Measurements from ENCODE around the gene KLK2.
"Not testable (repeated sequence)": the region's sequence is repeated elsewhere in the genome, so short reads cannot be mapped to it uniquely, and the experiment has no call there.

Gene KLK2

DNA sequence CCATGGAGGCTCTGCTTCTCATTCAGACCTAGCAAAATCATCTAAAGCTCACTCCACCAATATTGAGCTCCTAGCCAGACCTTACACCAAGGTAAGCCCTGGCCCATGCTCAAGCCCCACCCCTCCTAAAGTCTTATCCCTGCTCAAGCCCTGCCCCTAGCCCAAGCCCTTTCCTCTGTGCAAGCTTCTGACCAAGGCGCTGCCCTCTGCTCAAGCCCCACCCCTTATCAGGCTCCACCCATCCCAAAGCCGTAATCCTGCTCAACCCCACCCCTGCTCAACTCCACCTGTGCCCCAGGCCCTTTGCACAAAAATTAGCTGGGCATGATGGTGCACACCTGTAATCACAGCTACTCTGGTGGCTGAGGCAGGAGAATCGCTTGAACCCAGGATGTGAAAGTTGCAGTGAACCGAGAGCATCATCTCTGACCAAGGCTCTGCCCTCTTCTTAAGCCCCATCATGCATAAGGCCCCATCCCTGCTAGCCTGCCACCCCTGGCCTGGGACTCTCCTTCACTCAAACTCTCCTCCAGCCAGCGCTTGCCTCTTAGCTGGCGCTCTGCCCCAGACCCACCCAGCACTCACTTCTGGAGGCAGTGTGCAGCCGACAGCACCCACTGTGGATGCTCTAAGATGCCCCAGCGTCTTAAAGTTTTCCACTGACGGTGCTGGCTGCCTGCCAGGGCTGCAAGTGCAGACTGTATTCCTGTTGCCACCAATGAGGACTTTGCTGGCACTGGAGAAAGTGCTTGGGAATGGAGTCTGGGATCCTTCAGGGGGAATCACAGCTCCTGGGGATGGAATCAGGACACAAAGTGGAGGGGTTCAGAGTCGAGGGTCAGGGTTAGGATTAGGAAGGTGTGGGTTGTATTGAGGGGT lies 21.5 kb downstream of the KLK2 start:
- peak; percentile 17 for DNase-seq

DNA sequence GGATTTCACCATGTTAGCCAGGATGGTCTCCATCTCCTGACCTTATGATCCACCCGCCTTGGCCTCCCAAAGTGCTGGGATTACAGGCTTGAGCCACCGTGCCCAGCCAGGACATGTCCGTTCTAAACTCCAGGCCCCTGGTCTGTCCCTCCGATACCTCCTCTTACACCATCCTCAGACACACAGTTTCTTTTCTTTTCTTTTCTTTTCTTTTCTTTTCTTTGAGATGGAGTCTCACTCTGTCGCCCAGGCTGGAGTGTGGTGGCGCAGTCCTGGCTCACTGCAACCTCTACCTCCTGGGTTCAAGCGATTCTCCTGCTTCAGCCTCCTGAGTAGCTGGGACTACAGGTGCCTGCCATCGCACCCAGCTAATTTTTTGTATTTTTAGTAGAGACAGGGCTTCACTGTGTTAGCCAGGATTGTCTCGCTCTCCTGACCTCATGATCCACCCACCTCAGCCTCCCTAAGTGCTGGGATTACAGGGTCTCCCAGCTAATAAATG lies 22.9 kb downstream of the KLK2 start:
- DNase-seq, result not testable (repeated sequence)

DNA sequence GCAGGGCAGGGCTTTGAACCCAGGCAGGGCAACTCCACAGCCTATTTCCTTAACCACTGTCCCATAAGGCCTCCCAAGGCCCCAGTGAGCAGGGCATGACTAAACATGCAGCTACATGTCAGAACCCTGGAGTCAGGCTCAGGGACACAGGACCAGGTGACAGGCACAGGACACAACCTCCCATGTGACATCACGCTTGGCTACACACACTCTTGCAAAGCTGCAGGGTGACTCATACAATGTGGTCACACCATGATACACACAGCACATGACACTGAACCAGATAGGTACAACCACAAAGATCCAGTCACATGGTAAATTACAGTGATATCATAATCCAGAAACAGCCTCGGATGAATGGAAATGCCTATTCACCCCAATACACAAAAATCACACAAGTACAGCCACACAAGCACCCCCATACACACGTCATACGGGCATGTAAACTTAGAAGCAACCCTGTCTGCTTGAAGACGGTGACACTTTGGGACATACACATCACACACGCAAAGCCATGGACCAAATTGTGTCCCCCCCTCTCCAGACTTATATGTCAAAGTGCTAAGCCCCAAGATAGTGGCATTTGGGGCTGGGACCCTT lies 23.5 kb downstream of the KLK2 start:
- DNase-seq, result peak; percentile 15

DNA sequence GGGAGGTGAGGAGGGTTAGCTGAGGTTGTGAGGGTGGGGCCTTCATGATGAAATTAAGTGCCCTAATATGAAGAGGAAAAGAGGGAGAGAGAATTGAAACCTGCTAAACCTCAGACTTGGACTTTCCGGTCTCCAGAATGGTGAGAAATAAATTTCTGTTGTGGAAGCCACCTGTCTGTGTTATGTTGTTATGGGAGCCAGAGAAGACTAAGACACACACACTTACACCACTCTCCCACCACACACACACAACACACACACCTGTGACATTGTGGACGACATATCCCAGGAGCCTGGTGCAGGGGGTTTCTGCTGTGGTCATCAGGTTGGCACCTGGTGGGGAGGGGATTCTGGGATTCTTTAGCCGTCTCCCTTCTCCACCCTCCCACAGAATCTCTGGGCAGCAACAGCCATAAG lies 24.0 kb downstream of the KLK2 start:
- no peak for DNase-seq

DNA sequence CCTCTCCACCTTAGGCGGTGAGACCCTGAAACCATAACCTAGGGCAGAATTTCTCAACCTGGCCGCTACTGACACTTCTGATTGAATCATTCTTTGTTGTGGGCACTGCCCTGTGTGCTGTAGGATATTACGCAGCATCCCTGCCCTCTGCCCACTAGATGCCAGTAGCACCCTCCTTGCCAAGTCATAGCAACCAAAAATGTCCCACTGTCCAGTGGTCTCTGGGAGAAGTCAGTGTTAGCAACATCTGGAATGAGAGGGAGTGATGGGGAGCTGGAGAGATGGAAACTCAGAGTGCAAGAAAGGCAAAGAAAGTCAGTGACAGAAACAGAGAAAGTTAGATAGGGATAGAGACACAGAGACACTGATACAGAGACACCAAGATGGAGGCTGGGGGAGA lies 24.4 kb downstream of the KLK2 start:
- DNase-seq, result no peak

DNA sequence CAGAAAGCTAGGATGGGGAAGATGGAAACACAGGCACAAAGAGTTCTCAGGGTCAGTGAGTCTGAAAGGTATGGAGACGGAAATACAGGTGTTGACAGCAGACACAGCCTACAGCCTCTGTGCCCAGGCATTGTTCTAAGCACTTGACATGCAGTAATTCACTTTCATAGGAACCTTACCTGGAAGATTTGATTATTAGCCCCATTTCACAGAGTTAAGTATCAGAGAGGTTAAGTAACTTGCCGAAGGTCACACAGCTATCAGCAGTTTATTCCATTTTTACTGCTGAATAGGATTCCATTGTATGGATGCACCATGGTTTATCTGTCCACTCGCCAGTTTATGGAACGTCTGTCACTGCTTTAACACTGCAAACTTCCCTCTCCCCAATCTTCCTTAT lies 24.8 kb downstream of the KLK2 start:
- DNase-seq, result no peak

DNA sequence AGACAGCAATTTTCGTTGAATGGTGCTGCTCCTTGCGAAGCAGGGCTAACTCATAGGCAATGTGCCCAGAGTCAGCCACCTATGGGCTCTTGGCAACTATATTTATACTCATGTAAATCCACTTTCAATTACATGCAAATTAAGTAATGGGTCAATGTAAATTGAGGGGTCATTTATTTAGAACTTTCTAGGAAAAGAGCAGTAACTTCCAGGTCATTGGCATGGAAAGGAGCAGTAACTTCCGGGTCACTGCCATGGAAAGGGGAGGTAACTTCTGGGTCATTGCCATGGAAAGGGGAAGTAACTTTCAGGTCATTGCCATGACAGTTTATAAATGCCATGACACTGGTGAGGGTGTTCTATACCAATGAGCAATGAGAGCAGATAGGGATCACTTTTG lies 26.3 kb downstream of the KLK2 start:
- no peak for DNase-seq

DNA sequence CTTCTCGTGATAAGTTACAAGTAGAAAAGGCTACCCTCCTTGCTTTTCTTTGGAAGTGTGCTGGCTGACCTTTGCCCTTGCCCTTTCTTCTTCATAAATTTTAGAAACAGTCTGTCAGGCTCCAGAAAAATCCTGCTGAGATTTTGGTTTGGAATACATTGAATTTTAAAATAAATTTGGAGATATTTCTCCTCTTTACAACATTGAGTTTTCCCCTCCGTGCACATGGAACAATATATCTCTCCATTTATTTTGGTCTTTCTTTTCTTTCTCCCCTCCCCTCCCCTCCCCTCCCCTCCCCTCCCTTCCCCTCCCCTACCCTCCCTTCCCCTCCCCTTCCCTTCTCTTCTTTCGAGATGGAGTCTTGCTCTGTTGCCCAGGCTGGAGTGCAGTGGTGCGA lies 29.4 kb downstream of the KLK2 start:
- no peak for DNase-seq

DNA sequence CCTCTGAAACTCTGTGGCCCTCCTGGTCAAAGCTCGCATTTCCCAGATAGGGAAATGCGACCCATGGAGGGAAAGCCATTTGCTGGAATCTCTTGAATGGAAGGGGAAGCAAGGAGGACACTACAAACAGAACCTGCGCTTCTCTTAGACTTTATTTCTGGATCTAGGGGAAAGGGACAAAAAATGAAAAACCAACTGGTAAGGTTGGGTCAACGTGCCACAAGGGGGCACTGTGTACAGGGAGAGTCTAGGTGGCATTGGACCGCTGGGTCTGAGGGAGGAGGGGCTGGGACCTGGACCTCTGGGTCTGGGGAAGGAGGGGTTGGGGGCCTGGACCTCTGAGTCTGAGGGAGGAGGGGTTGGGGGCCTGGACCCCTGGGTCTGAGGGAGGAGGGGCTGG lies 33.0 kb downstream of the KLK2 start:
- DNase-seq, result no peak

DNA sequence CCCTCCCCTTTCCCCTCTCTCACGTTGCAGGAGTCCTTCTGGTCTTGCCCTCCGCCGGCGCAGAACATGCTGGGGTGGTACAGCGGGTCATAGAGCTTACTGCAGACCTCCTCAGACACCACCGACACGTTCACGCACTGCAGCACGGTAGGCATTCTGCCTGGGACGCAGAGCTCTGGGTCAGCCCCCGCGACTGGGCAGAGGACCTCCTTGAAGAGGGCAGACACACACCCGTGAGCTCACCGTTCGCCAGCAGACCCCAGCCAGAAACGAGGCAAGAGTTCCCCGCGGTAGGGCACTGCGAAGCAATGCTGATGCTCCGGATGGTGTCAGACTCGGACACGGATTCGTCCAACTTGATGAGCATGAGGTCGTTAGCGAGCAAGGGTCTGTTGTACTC lies 35.1 kb downstream of the KLK2 start:
- no peak for DNase-seq

DNA sequence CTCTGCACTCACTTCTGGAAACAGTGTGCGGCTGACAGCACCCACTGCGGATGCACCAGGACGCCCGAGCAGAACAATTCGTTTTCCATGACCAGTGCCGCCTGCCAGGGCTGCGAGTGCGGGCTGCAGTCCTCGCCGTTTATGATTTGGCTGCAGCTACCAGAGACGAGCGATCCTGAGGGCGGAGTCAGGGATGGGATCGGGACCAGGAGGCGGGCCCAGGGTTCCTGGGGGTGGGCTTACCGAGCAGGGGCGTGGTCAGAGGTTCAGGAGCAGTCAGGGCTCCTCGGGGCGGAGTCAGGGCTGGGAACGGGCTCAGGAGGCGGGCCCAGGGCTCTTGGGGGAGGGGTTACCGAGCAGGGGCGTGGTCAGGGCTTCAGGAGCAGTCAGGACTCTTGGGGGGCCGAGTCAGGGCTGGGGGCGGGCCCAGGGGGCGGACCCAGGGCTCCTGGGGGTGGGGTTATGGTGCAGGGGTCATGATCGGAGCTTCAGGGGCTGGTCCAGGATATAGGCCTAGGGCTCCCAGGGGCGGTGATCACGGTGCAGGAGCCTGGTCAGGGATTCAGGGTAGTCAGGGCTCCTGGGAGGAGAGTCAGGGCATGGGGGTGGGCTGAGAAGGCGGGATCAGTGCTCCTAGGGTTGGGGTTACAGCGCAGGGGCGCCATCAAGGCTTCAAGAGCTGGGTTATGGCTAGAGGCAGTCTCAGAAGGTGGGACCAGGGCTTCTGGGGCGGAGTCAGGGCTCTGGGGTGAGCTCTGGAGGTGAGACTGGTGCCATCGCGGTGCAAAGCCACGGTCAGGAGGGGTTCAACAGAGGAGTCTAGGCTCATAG lies 36.2 kb downstream of the KLK2 start:
- peak; percentile 11 for DNase-seq

DNA sequence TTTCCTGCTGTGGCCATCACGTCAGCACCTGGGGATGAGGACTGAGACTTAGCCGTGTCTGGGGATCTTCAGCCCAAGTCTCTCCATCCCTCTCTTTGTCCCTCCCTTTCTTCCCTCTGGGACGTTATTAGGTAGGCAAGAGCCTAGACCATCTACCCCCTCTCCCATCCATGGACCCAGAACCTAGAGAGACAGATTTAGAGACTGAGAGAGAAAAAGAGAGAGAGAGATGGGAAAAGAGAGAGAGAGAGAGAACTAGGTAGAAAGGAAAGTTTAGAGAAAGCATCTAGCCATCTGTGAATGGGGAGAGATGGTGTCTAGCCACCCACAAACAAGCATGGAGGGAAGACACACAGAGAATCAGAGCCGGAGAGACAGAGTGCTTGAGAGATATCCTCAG lies 37.5 kb downstream of the KLK2 start:
- DNase-seq, result no peak

DNA sequence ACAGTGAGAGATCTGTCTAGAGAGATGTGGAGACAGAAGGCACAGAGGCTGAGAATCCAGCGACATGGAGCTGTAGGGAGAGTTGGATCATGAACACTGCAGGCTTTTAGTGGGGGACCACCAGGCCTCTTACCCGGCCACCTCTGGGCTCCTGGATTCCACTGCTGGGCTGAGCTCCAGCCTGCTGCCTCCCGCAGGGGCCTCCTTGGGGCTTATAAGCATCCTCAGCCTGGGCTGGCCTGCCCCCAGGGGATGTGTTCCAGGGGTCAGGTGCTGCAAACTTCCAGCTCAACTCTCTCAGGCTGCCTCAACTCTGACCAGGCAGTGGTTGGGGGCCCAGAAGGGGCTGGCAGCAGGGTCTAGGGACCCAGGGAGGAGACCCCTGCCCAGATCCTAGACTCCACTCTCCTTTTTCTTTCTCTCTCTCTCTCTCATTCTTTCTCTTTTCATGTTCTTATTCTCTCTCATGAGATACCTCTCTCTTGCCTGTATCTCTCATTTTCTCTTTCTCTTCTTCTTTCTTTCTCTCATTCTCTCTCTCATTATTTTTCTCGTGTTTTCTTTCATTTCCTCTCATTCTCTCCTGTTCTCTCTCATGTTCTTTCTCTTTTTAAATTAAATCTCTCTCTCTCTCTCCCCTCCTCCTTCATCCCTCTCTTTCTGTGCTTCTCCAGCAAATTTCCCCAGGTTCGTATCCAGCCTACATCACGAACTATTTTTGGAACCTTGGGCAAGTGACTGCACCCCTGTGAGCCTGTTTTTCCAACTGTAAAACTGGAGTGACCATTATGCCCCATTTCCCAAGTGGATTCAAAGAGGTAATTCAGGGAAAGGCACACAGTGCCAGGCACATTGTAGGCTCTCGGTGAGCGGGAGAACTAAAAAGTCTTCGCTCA lies 38.2 kb downstream of the KLK2 start, which contains the start of gene KLK4:
Gene KLK4, minus strand, starts transcription at position 190 of the 896 bp plus-strand sequence. CDS start 657 bp downstream, outside the sequence.
- no peak for DNase-seq

DNA sequence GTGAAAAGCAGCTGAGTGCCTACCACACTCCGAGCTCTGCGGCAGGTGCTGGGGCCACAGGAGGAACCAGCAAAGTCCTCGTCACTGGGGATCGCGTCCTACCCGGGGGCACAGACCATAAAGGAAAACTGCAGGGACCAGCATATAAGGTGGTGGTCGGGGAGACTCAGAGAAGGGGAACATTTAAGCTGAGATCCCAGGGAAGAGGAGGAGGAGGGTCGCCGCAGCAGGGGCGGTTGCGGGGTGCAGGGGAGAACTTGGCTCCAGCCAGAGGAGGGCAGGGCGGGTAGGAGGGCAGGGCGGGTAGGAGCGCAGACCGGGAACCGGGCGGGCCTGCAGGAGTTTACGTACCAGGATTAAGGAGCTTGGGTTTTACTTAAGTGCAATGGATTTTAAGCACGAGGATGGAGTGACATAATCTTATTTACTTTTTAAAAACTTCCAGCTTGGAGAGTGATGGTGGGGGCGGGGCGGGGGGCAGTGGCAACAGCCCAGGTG lies 38.9 kb downstream of the KLK2 start:
- DNase-seq, result no peak

DNA sequence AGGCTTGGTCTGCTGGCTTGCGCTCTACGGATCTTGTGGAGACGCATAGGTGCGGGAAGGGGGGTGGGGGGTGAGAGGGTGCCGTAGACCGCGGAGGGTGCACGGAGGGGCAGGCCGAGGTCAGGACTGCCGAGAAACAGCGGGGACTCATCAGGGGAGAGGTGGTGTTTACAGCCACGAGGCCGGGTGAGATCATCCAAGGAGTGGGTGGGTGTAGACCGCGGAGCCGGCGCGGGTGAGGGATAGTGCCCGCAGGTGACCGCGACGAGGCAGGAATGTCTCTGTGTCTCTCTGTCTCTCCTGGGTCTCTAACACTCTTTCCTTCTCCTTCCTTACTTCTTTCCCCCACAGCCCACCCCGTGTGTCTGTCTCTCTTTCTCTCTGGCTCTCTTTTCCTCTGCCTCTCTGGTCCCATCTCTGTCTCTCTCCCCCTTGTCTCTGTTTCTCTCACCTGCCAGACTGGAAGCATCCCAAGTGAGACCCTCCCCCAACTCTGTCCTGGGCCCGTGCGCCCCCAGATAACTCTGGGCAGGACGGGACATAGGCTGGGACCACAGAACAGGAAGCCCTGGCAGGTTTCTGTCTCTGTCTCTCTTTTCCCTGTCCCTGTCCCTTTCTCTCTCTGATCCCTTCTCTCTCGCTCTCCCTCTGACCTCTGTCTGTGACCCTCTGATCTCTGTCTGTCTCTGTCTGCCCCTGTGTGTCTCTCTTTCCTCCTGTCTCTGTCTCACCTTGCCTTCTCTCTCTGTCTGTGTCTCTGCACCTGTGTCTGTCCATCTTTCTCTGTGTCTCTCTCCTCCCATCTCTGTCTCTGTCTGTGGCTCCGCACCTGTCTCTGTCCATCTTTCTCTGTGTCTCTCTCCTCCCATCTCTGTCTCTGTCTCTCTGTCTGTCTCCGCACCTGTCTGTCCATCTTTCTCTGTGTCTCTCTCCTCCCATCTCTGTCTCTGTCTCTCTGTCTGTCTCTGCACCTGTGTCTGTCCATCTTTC lies 39.8 kb downstream of the KLK2 start:
- no peak for DNase-seq

DNA sequence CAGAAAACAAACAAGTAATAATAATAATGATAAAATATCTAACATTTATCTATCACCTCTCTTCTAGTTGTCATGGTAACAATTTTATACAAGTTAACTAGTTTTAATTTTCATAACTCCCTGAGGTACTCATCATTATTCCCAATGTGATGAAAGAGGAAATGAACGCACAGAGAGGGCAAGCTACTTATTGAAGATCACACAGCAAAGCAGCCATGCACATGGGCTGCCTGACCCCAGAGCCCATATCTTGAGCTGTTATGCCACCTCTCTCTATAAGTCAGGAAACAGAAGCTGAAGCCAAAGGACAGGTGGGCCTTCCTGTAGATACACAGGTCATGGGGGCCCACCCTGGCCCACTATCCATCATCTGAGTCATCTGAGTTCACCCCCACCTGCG lies 42.8 kb downstream of the KLK2 start:
- DNase-seq, result no peak

DNA sequence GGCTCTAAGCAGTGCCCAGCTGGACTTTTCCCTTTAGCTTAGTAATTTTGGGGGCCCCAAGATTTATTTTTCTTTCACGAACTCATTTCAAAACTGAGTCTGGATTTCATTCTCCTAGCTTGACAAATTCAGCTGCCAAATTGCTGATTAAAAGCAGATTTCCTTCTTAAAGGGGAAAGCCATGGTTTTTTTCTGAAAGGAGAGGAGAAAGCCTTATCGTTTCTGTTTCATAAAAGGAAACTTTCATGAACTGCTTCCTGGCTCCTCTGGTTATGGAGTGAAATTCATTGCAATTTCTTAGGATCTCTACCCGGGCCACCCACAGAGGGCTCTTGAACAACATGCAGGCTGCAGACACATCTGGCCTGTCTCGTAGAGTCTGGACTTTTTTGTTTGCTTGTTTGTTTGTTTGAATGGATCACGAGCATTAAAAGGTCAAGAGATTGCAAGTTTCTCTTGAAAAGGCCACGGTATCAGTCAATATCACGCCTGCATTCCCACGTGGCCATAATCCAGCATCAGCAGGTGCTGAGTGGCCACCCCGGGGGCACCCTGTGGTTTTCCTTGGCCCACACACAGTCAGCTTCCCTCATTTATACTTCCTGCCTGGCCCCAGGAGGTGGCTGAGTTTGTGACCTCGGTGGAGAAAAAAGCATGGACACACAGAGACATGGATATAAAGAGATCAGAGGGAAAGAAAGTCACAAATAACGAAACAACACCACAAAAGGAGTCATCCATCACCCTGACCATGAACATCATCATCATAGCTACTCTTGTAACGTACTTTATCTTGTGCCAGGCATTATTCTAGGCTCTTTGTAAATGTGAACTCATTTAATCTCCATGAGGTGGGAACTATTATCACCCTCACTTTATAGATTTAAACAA lies 48.4 kb downstream of the KLK2 start:
- no peak for DNase-seq

DNA sequence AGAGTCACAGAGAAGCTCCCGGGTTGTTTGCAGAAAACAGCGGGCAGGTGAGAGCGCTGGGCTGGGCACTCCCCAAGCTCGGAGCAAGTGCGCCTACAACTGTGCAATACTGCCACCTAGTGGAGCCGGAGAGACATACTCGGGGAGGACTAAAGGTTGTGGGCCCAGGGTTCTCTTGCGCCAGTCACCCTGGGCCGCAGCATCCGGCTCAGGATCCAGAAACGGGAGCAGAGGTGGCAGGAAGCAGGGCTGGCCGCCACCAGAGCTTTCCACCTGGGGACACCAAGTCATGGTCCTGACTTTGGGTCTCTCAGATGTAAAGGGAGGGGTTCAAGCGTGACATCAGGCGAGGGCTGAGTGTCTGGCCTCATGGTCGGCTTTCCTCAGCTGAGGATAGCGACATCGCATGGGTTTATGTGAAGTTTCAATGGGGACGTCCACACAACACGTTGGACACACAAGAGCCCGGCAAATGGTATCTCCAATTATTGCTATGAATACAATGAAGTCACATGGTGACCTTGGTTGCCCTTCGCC lies 49.1 kb downstream of the KLK2 start:
- peak; percentile 65 for DNase-seq

DNA sequence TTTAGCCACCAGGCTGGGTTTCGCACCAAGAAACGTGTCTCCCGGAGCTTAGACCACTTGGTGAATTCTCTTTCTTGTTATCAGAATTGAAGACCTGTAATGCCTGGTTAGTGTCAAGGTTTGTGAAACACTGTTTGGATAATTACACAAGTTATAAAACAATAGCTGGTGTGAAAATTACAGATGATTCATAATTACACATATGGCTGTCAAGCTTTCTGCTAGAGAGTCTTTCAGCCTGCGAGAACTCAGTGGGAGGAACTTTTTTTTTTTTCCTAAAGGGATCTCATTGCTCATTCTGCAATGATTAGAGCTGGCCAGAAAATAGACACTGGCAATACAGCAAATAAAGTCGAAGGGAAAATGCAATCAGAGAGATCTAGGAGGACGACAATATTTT lies 51.3 kb downstream of the KLK2 start:
- DNase-seq, result no peak
